Measurements from ENCODE around the gene EBP. TPM values are rescaled to one million over a fixed set of nuclear protein-coding genes. Genes with fewer than 3 reads are reported as not detected.

EBP gene
- total RNA-seq, 1 donor from 2014 or later, result 38.6 TPM

DNA sequence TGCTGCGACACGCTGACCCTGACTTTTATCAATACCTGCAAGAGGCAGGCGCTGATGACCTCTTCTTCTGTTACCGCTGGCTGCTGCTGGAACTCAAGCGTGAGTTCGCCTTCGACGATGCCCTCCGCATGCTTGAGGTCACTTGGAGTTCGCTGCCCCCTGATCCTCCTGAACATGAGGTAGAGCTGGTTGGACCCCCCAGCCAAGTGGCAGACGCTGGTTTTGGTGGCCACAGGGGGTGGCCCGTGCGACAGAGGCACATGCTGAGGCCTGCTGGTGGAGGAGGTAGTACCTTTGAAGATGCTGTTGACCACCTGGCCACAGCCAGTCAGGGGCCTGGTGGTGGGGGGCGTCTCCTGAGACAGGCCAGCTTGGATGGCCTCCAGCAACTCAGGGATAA is 38.4 kb downstream of the EBP start:
- intact Hi-C loops (cut with DNase I), result no loop called here
- DNase-seq (ENCODE audit: low spot score), result no peak

- intact Hi-C loops (cut with DNase I), result no loop called here
Observed at GRCh38 chrX:48560681-48561080, 39.1 kb downstream of the EBP start.

DNA sequence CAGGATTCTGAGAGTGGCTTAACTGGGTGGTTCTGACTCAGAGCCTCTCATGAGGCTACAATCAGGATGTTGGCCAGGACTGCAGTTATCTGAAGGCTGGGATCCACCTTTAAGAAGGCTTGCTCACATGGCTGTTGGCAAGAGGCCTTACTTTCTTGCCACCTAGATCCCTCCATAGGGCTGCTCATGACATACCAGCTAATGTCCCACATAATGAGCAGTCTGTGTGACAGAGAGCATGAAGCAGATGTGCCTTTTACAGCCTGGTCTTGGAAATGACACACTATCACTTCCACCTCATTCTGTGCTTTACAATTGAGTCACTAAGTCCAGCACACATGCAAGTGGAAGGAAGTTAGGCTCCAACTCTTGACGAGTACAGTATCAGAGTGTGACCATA is 48.4 kb downstream of the EBP start:
- intact Hi-C loops (cut with DNase I), result no loop called here
- no peak for DNase-seq (ENCODE audit: low spot score)

More at GRCh38 chrX:48560681-48561080, 39.1 kb downstream of the EBP start:
- no peak for DNase-seq (ENCODE audit: low spot score)

DNA sequence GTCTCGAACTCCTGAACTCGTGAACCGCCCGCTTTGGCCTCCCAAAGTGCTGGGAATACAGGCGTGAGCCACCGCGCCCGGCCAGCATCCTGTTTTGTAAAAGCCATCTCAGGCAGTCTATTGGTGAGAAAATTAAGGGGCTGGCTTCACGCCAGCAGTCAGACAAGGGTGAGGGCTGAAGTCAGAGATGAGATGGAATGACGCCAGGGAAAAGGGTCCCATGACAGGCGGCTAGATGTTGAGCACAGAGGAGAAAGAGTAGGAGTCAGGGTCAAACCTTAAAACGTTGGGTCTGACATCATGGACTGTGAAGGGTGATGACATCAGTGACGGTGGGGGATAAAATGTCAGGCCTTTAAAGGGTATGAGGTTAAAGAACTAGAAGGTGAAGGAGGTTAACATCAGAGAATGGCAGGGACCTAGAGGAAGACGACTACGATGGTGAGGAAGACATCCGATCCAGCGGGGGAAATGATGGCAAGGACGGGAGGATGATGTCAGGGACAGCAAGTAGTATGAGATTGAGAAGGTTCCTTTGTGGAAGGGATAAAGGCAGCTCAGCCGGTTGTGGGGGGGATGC is 52.2 kb downstream of the EBP start:
- no peak for DNase-seq (ENCODE audit: low spot score)
- intact Hi-C loops (cut with DNase I), result loop anchor here (1.0 kb wide), 1 partner anchor 122 kb away; no protein-coding TSS in a partner anchor

DNA sequence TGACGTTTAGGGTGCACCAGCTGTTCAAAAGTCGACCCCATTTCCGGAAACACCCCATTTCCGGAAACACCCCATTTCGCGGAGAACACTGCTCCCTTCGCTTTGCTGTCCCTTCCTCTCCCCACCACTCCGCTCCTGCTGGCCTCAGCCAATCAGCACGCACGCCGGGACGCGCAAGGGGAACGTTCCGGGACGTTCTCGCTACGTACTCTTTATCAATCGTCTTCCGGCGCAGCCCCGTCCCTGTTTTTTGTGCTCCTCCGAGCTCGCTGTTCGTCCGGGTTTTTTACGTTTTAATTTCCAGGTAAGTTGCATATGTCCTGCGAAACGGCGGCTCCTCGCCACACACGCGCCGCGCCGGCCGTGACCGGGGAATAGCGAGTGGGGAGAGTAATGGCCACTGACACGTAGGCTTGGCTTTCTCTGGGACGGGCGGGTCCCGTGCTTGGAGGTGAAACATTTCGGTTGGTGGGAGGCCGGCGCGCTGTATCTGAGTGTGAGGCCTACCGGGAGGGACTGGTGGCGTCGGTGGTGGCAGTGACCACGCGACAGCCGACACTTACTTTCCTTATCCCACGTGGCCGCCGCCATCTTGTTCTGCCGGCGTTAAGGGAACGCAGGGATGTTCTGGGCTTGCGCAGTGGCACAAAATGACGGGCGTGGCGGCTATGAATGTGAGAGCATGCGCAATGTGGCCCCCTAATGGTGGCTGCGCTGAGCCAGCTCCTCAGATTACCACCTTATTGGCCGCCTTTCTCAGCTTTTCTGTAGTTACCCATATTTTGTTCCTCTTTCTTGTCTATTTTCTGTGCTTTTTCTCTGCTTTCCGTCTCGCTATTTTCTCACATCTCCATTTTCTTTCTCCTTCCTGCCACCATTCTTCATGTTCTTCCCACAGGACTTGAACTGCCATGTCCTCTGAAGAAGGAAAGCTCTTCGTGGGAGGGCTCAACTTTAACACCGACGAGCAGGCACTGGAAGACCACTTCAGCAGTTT is 53.0 kb downstream of the EBP start, which contains the start of gene RBM3:
Gene RBM3, plus strand, starts transcription at position 215 of the 997 bp plus-strand sequence. Its CDS starts 697 bp downstream, at position 912.
- intact Hi-C loops (cut with DNase I), result loop anchor here (1.0 kb wide), 1 partner anchor 121 kb away; no protein-coding TSS in a partner anchor
- peak; percentile 95 for DNase-seq (ENCODE audit: low spot score)

DNA sequence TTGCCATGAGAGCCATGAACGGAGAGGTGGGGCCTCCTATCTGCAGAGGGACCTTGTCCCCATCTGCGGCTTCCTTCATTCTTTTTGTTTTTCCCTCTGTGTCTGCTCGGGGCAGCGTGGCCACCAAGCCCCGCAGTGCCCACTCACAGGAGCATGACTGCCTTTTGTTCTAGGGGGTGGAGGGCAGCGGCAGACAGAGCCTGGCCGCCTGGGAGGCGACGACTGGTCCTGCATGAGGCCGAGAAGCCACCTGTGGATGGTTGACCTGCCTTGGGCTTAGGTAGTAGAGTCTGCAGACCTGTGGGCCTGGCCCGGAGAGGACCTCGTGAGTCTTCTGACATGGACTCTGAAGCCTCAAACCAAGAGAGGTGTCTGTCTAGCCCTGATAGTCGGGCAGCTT is 54.0 kb downstream of the EBP start:
- intact Hi-C loops (cut with DNase I), result no loop called here
- DNase-seq (ENCODE audit: low spot score), result no peak

DNA sequence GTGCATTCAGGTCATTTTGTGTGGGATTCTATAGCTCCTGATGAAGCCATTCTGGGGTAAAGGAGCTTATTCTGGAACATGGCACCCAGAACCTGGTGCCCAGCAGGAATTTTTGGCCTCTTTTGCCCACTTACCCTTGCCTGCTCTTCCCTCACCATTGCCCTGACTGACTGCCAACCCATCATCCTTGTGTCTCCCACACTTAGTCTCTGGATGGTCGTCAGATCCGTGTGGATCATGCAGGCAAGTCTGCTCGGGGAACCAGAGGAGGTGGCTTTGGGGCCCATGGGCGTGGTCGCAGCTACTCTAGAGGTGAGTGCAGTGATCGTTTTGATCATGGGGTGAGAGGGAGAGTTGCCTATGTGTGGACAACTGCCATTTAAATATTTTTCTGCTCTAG is 54.5 kb downstream of the EBP start:
- intact Hi-C loops (cut with DNase I), result no loop called here
- no peak for DNase-seq (ENCODE audit: low spot score)

Other genes with a start within 250 kb of the EBP start
- gene SSX3, start 165.1 kb upstream of the EBP start, total RNA-seq, result not detected
- gene SSX4, start 138.3 kb upstream of the EBP start, total RNA-seq, result not detected
- not detected for gene SSX4B, start 109.8 kb upstream of the EBP start, total RNA-seq
- 2.2 TPM for gene SLC38A5, start 51.5 kb upstream of the EBP start, total RNA-seq
- 18.8 TPM for gene FTSJ1, start 45.6 kb upstream of the EBP start, total RNA-seq
- 12.9 TPM for gene PORCN, start 12.8 kb upstream of the EBP start, total RNA-seq
- 16.5 TPM for gene TBC1D25, start 17.9 kb downstream of the EBP start, total RNA-seq
- gene RBM3, start 52.7 kb downstream of the EBP start, total RNA-seq, result 96.9 TPM
- gene WDR13, start 75.7 kb downstream of the EBP start, total RNA-seq, result 170 TPM
- 2.8 TPM for gene WAS, start 162.0 kb downstream of the EBP start, total RNA-seq
- gene SUV39H1, start 174.9 kb downstream of the EBP start, total RNA-seq, result 2.5 TPM
- gene GLOD5, start 239.9 kb downstream of the EBP start, total RNA-seq, result not detected